ENCODE data around the gene BIN1.
A peak's percentile ranks its signal among the peaks of the same experiment; 100 is the strongest.
"Not testable (repeated sequence)": the region's sequence is repeated elsewhere in the genome, so short reads cannot be mapped to it uniquely, and the experiment has no call there.

BIN1 gene

GRCh38 chr2:127043367-127044164, 63.4 kb downstream of the BIN1 start:
- no peak for DNase-seq

GRCh38 chr2:127041259-127041970, 65.5 kb downstream of the BIN1 start:
- DNase-seq, result no peak

GRCh38 chr2:127040169-127040568, 66.8 kb downstream of the BIN1 start:
- no peak for DNase-seq

- no peak for DNase-seq
Measured at GRCh38 chr2:127039387-127040031, 67.4 kb downstream of the BIN1 start.

- DNase-seq, result no peak
Measured at GRCh38 chr2:127037476-127037875, 69.5 kb downstream of the BIN1 start.

- no peak for DNase-seq
Measured at GRCh38 chr2:127034883-127035611, 71.9 kb downstream of the BIN1 start.

GRCh38 chr2:127034051-127034450, 72.9 kb downstream of the BIN1 start:
- DNase-seq, result no peak

- no peak for DNase-seq
Measured at GRCh38 chr2:127032621-127033020, 74.3 kb downstream of the BIN1 start.

GRCh38 chr2:127029350-127030051, 77.5 kb downstream of the BIN1 start:
- no peak for DNase-seq

- not testable (repeated sequence) for DNase-seq
Measured at GRCh38 chr2:127028745-127029144, 78.2 kb downstream of the BIN1 start.

GRCh38 chr2:127027715-127028114, 79.2 kb downstream of the BIN1 start:
- peak; percentile 10 for DNase-seq

GRCh38 chr2:127025359-127026166, 81.4 kb downstream of the BIN1 start:
- no peak for DNase-seq

GRCh38 chr2:127024769-127025358, 82.1 kb downstream of the BIN1 start:
- DNase-seq, result no peak

- no peak for DNase-seq
Measured at GRCh38 chr2:127023504-127023903, 83.5 kb downstream of the BIN1 start.

GRCh38 chr2:127022817-127023216, 84.1 kb downstream of the BIN1 start:
- no peak for DNase-seq

- DNase-seq, result no peak
Measured at GRCh38 chr2:127020536-127020935, 86.4 kb downstream of the BIN1 start.

GRCh38 chr2:127017548-127017947, 89.4 kb downstream of the BIN1 start:
- DNase-seq, result no peak

GRCh38 chr2:127016329-127016728, 90.6 kb downstream of the BIN1 start:
- DNase-seq, result no peak

- no peak for DNase-seq
Measured at GRCh38 chr2:127015106-127015910, 91.6 kb downstream of the BIN1 start.

GRCh38 chr2:127014630-127015029, 92.3 kb downstream of the BIN1 start:
- no peak for DNase-seq

All from OCI-M1 (cell line).